GM12878 (cell line): Measurements from ENCODE around the gene IL17RB.

Experiments used
- BCL3 ChIP-seq: IDR thresholded peaks from 2 replicates; pipeline ENCODE4 v1.6.1; 2011; ENCODE audit warnings: borderline replicate concordance, low read depth, mild to moderate bottlenecking, moderate library complexity, low read length; ENCODE audit not compliant: insufficient read depth, poor library complexity, severe bottlenecking
- CTCF ChIP-seq, 3 experiments: IDR thresholded peaks in 2 of 3; conservative IDR thresholded peaks in 1 of 3; 2 replicates each; pipeline ENCODE4 v1.5.1; 2011; ENCODE audit warnings: low read depth in 3 of 3, low read length in 3 of 3, mild to moderate bottlenecking in 3 of 3, control low read depth in 2 of 3, moderate library complexity in 2 of 3, inconsistent platforms in 1 of 3, mixed read lengths in 1 of 3; ENCODE audit not compliant: control insufficient read depth in 2 of 3, insufficient read depth in 1 of 3; ENCODE audit errors: extremely low read depth in 1 of 3
- CUX1 ChIP-seq: IDR thresholded peaks from 2 replicates; pipeline ENCODE4 v1.6.1; 2012; ENCODE audit warnings: improper control_type of control experiment, low read depth, low read length; ENCODE audit not compliant: insufficient replicate concordance
- NR2C1 ChIP-seq: fragments of 450-650 bp; IDR thresholded peaks from 2 replicates; pipeline ENCODE4 v1.6.1; 2017; ENCODE audit warnings: antibody characterized with exemption, mild to moderate bottlenecking, moderate library complexity
- SREBF2 ChIP-seq: IDR thresholded peaks from 2 replicates; pipeline ENCODE4 v1.6.1; 2012; ENCODE audit warnings: mild to moderate bottlenecking, low read length

GRCh38 chr3:53833700-53834099 lies 12.7 kb upstream of the IL17RB start:
- TF ChIP-seq CTCF (IDR thresholded peaks at IDR 0.05 in 2 of 3, conservative IDR thresholded peaks at IDR 0.05 in 1 of 3; ENCODE audit: control insufficient read depth in 2 of 3, extremely low read depth in 1 of 3, insufficient read depth in 1 of 3, low read depth in 3 of 3, low read length in 3 of 3) (no peak), CUX1 (no peak), SREBF2 (no peak), BCL3 (no peak), NR2C1 (no peak)
